ENCODE measurements around the gene CA9. TPM values are rescaled to one million over a fixed set of nuclear protein-coding genes. Genes with fewer than 3 reads are reported as not detected.

Gene CA9
- total and polyA plus RNA-seq, 2 donors (not counting 3 experiments of a cell fraction or from before 2014, with no cell fraction given), result 0.18 TPM; not detected in 1

DNA sequence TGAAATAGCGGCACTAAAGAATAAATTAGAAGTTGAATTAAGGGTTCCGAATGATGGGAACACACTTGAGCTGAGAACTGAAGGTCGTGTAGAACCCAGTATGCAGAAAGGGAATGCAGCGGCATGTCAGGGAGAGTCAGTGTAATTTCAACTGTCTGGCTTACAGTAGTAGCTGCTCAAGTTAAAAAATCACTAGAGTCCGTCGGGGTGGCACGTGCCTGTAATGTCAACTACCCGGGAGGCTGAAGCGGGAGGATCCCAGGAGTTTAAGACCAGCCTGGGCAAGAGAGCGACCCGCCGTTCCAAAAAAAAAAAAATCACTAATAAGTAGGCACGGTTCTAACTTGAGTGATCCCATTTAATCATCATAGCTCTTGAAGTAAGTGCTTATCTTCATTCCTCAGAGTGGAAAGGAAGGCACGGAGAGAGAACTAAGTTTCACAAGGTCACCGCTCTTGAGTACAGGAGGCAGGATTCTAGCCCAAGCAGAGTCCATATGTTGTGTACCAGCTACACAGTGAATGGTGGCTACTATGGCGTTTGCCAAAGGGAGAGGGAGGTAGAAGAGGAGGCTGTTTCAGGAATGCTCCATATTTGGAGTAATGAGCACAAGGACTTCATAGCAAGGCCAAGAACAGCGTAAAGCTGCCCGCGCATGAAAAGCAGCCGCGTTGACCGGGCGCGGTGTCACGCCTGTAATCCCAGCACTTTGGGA, 16.7 kb upstream of the CA9 start:
- H3K4me2 ChIP-seq (ENCODE audit: insufficient read depth, low read length), result peak overlapping the region; percentile 37

More for the DNA sequence above, 16.7 kb upstream of the CA9 start:
- no peaks in the 10 kb centered on the region for H3K27me3 ChIP-seq (ENCODE audit: control insufficient read depth in 2 of 2, insufficient read depth in 2 of 2, low read length in 2 of 2)
- CTCF ChIA-PET, result interaction anchor here (1.1 to 10.0 kb wide), 10 partner anchors 8 to 134 kb away, joined by 3 to 227 read pairs (median 6); partner anchors contain the start of genes MSMP and TPM2
- peak overlapping the region; percentile 14 for H3K9ac ChIP-seq (replicated peaks; ENCODE audit: extremely low read depth, insufficient read depth, low read length)
- TF ChIP-seq MYC (IDR thresholded peaks at IDR 0.05; ENCODE audit: low read depth, low read length), result no peak
- TF ChIP-seq POLR2AphosphoS5 (IDR thresholded peaks at IDR 0.05; ENCODE audit: insufficient read depth, low read depth, low read length), result no peak
- TF ChIP-seq EZH2 (IDR thresholded peaks at IDR 0.05; ENCODE audit: borderline replicate concordance, low read depth, low read length, severe bottlenecking), result no peak
- TF ChIP-seq JUN (IDR thresholded peaks at IDR 0.05; ENCODE audit: borderline replicate concordance, insufficient read depth, insufficient read length, low read depth), result no peak
- TF ChIP-seq, protein P1, sequence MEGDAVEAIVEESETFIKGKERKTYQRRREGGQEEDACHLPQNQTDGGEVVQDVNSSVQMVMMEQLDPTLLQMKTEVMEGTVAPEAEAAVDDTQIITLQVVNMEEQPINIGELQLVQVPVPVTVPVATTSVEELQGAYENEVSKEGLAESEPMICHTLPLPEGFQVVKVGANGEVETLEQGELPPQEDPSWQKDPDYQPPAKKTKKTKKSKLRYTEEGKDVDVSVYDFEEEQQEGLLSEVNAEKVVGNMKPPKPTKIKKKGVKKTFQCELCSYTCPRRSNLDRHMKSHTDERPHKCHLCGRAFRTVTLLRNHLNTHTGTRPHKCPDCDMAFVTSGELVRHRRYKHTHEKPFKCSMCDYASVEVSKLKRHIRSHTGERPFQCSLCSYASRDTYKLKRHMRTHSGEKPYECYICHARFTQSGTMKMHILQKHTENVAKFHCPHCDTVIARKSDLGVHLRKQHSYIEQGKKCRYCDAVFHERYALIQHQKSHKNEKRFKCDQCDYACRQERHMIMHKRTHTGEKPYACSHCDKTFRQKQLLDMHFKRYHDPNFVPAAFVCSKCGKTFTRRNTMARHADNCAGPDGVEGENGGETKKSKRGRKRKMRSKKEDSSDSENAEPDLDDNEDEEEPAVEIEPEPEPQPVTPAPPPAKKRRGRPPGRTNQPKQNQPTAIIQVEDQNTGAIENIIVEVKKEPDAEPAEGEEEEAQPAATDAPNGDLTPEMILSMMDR (IDR thresholded peaks at IDR 0.05; ENCODE audit: extremely low read depth in 1 of 2, insufficient read depth in 1 of 2, low read depth in 1 of 2, low read length in 2 of 2), result no peak
- H3K9me1 ChIP-seq (replicated peaks; ENCODE audit: control insufficient read depth, extremely low read depth, insufficient read depth, low read length), result no peaks in the 10 kb centered on the region
- peaks cover 0 to 8% of the 10 kb centered on the region in 2 experiments for H3K36me3 ChIP-seq (ENCODE audit: control insufficient read depth in 2 of 2, extremely low read depth in 1 of 2, insufficient read depth in 2 of 2, low read length in 2 of 2)
- peaks cover 9% of the 10 kb centered on the region for H3K4me1 ChIP-seq (ENCODE audit: control insufficient read depth, extremely low read depth, insufficient read depth, low read length)
- peak overlapping the region; percentile 45 for H2AFZ ChIP-seq (ENCODE audit: low read depth, low read length)
- H4K20me1 ChIP-seq (replicated peaks; ENCODE audit: control insufficient read depth, extremely low read depth, insufficient read depth, low read length), result no peaks in the 10 kb centered on the region
- BruUV-seq (replicated peaks), result no TSS peak
- peak overlapping the region; percentile 94 for H3K27ac ChIP-seq (ENCODE audit: insufficient read depth, low read depth, low read length)
- POLR2A ChIA-PET, result no interaction called here
- H3K9me3 ChIP-seq (replicated peaks; ENCODE audit: control insufficient read depth, insufficient read depth, low read length), result no peaks in the 10 kb centered on the region
- FAIRE-seq (no peak), DNase-seq (ENCODE audit: low read depth, low spot score) (peak; percentile 53)
- intact Hi-C loops (cut with micrococcal nuclease), result loop anchor here (1.0 to 5.0 kb wide), 4 partner anchors 53 to 250 kb away; partner anchors contain the start of genes HRCT1, RUSC2 and SPAAR
- dilution Hi-C loops (cut with MboI; ENCODE audit: extremely low pct_ligation_motif_present, low sequenced_read_pairs), result no loop called here
- peaks cover 4% of the 10 kb centered on the region for H3K79me2 ChIP-seq (ENCODE audit: control insufficient read depth, insufficient read depth, low read length)
- H3K4me3 ChIP-seq (replicated peaks in 1 of 3; ENCODE audit: insufficient read depth in 1 of 3, low read depth in 1 of 3, low read length in 3 of 3), result peak overlapping the region in 2 of 3 experiments; percentile 4 to 29
